ENCODE results near the gene DYNC1H1. TPM values are rescaled to one million over a fixed set of nuclear protein-coding genes. Genes with fewer than 3 reads are reported as not detected.

DYNC1H1 gene
- total RNA-seq, 1 experiment from 2014 or later, result 361 TPM

DNA sequence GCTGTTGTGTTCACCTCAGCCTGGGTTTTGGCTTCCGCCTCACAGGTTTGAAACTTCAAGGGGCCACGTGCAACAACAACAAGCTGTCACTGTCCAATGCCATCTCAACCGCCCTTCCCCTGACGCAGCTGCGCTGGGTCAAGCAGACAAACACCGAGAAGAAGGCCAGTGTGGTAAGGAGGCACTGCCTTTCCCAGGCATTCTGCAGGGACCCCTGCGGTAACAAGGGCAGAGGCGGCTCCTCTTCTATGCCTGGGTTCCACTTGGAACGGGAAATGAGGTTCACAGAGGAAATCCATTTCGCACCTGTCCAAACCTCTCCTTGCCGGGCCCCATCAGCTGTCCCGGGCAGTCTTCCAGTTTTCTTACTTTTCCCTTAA lies 85.6 kb downstream of the DYNC1H1 start:
- Histone ChIP-seq H3K27me3 (ENCODE audit: insufficient read depth, low read length) (no peaks in the 10 kb centered on the region), H3K36me3 (ENCODE audit: control insufficient read depth in 1 of 2, insufficient read depth in 2 of 2, low read length in 2 of 2) (peaks cover 29 to 31% of the 10 kb centered on the region in 2 experiments), H4K20me1 (ENCODE audit: insufficient read depth) (no peaks in the 10 kb centered on the region), H3K9me2 (ENCODE audit: insufficient read depth) (no peaks in the 10 kb centered on the region), H3K9ac (ENCODE audit: low read length) (no peak overlapping the region), H3K4me2 (ENCODE audit: low read length) (no peak overlapping the region), H3K4me1 (ENCODE audit: control insufficient read depth in 1 of 2, insufficient read depth in 2 of 2, low read length in 2 of 2) (peaks cover 0 to 10% of the 10 kb centered on the region in 2 experiments; a peak in 2 of 4 replicates), H3K4me3 (replicated peaks in 1 of 2; ENCODE audit: low read depth in 1 of 2, low read length in 2 of 2) (no peak overlapping the region), H2AFZ (ENCODE audit: low read depth, low read length, poor library complexity, severe bottlenecking) (no peak overlapping the region), H3K27ac (ENCODE audit: low read depth, low read length) (no peak overlapping the region), H3K79me2 (ENCODE audit: insufficient read depth, low read length) (no peaks in the 10 kb centered on the region), H3K9me3 (ENCODE audit: control insufficient read depth in 1 of 2, insufficient read depth in 1 of 2, low read depth in 1 of 2, low read length in 2 of 2) (no peaks in the 10 kb centered on the region)
- ChIA-PET RAD21 (ENCODE audit: low non-redundant PET in 1 of 2, low total read pairs in 2 of 2, uncharacterized antibody in 2 of 2, unreplicated experiment in 2 of 2) (no interaction called here), CTCF (interaction anchor here (1.9 kb wide), 1 partner anchor 46 kb away, joined by 6 read pairs; no protein-coding TSS in a partner anchor), POLR2A (no interaction called here)
- no peak for DNase-seq (ENCODE audit: low read depth, low spot score)
- intact Hi-C loops (cut with micrococcal nuclease), result no loop called here
- TF ChIP-seq SP1 (IDR thresholded peaks at IDR 0.05; ENCODE audit: low read depth) (no peak), ELF1 (IDR thresholded peaks at IDR 0.05; ENCODE audit: borderline replicate concordance, low read depth) (no peak), EZH2phosphoT487 (IDR thresholded peaks at IDR 0.05; ENCODE audit: borderline replicate concordance) (no peak), CBX3 (IDR thresholded peaks at IDR 0.05; ENCODE audit: low read depth) (no peak), EGR1 (IDR thresholded peaks at IDR 0.05; ENCODE audit: low read depth) (no peak), ZNF274 (IDR thresholded peaks at IDR 0.05; ENCODE audit: low read depth, low read length) (no peak), JUND (IDR thresholded peaks at IDR 0.05) (no peak), YY1 (IDR thresholded peaks at IDR 0.05; ENCODE audit: extremely low read depth, insufficient replicate concordance, low read depth, low read length) (no peak), FOSL1 (IDR thresholded peaks at IDR 0.05; ENCODE audit: low read depth) (no peak), POLR2A (IDR thresholded peaks at IDR 0.05; ENCODE audit: borderline replicate concordance, extremely low read depth, insufficient read depth, insufficient read length) (no peak), SIN3A (IDR thresholded peaks at IDR 0.05; ENCODE audit: low read depth) (no peak), POLR2AphosphoS5 (IDR thresholded peaks at IDR 0.05; ENCODE audit: low read depth, low read length) (no peak), ZFX (IDR thresholded peaks at IDR 0.05) (no peak)
- TF ChIP-seq, protein P1, sequence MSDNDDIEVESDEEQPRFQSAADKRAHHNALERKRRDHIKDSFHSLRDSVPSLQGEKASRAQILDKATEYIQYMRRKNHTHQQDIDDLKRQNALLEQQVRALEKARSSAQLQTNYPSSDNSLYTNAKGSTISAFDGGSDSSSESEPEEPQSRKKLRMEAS (IDR thresholded peaks at IDR 0.05), result no peak
- TF ChIP-seq, protein P2, sequence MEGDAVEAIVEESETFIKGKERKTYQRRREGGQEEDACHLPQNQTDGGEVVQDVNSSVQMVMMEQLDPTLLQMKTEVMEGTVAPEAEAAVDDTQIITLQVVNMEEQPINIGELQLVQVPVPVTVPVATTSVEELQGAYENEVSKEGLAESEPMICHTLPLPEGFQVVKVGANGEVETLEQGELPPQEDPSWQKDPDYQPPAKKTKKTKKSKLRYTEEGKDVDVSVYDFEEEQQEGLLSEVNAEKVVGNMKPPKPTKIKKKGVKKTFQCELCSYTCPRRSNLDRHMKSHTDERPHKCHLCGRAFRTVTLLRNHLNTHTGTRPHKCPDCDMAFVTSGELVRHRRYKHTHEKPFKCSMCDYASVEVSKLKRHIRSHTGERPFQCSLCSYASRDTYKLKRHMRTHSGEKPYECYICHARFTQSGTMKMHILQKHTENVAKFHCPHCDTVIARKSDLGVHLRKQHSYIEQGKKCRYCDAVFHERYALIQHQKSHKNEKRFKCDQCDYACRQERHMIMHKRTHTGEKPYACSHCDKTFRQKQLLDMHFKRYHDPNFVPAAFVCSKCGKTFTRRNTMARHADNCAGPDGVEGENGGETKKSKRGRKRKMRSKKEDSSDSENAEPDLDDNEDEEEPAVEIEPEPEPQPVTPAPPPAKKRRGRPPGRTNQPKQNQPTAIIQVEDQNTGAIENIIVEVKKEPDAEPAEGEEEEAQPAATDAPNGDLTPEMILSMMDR (IDR thresholded peaks at IDR 0.05 in 2 of 3, conservative IDR thresholded peaks at IDR 0.05 in 1 of 3; ENCODE audit: borderline replicate concordance in 1 of 3, insufficient read depth in 1 of 3, low read depth in 2 of 3, low read length in 2 of 3), result no peak
- TF ChIP-seq, protein P3, sequence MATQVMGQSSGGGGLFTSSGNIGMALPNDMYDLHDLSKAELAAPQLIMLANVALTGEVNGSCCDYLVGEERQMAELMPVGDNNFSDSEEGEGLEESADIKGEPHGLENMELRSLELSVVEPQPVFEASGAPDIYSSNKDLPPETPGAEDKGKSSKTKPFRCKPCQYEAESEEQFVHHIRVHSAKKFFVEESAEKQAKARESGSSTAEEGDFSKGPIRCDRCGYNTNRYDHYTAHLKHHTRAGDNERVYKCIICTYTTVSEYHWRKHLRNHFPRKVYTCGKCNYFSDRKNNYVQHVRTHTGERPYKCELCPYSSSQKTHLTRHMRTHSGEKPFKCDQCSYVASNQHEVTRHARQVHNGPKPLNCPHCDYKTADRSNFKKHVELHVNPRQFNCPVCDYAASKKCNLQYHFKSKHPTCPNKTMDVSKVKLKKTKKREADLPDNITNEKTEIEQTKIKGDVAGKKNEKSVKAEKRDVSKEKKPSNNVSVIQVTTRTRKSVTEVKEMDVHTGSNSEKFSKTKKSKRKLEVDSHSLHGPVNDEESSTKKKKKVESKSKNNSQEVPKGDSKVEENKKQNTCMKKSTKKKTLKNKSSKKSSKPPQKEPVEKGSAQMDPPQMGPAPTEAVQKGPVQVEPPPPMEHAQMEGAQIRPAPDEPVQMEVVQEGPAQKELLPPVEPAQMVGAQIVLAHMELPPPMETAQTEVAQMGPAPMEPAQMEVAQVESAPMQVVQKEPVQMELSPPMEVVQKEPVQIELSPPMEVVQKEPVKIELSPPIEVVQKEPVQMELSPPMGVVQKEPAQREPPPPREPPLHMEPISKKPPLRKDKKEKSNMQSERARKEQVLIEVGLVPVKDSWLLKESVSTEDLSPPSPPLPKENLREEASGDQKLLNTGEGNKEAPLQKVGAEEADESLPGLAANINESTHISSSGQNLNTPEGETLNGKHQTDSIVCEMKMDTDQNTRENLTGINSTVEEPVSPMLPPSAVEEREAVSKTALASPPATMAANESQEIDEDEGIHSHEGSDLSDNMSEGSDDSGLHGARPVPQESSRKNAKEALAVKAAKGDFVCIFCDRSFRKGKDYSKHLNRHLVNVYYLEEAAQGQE (IDR thresholded peaks at IDR 0.05; ENCODE audit: low read depth), result no peak
- BruUV-seq (replicated peaks), result no TSS peak
- no peak for ATAC-seq

Data from HCT116 (cell line).